Astrocyte (in vitro differentiated cells and primary cell): ENCODE data around the gene CALML5. TPM values are rescaled to one million over a fixed set of nuclear protein-coding genes. Genes with fewer than 3 reads are reported as not detected.

Experiments used
- DNase-seq: peaks from one replicate; pipeline ENCODE4 v3.0.0-alpha.2; 2010; ENCODE audit warnings: low read depth
- FAIRE-seq: peaks from 2 replicates; lab custom pipeline; 2011; peaks lifted over from hg19 to GRCh38; lab: Jason Lieb, UNC
- H2AFZ ChIP-seq: 2 replicates; pipeline ENCODE4 v1.6.0; 2012; ENCODE audit warnings: low read depth, low read length, inconsistent platforms
- H3K27ac ChIP-seq: 2 replicates; pipeline ENCODE4 v1.5.1; 2011; ENCODE audit warnings: low read depth, low read length, inconsistent platforms
- H3K27me3 ChIP-seq: 2 replicates; pipeline ENCODE4 v1.6.0; 2011; ENCODE audit warnings: low read length, inconsistent platforms; ENCODE audit not compliant: insufficient read depth
- H3K36me3 ChIP-seq: 2 replicates; pipeline ENCODE4 v1.5.1; 2011; ENCODE audit warnings: low read length, inconsistent platforms; ENCODE audit not compliant: insufficient read depth
- H3K4me1 ChIP-seq: 2 replicates; pipeline ENCODE4 v1.5.1; 2011; ENCODE audit warnings: low read length, inconsistent platforms; ENCODE audit not compliant: insufficient read depth
- H3K4me2 ChIP-seq: 2 replicates; pipeline ENCODE4 v1.6.0; 2012; ENCODE audit warnings: low read length, inconsistent platforms
- H3K4me3 ChIP-seq: 2 replicates; pipeline ENCODE4 v1.5.1; 2011; ENCODE audit warnings: low read depth, mild to moderate bottlenecking, low read length, inconsistent platforms; ENCODE audit not compliant: insufficient read depth
- H3K79me2 ChIP-seq: 2 replicates; pipeline ENCODE4 v1.6.0; 2012; ENCODE audit warnings: mild to moderate bottlenecking, low read length, inconsistent platforms; ENCODE audit not compliant: insufficient read depth
- H3K9ac ChIP-seq: 2 replicates; pipeline ENCODE4 v1.6.0; 2012; ENCODE audit warnings: mild to moderate bottlenecking, low read length, inconsistent platforms
- H3K9me3 ChIP-seq: 2 replicates; pipeline ENCODE4 v1.5.1; 2012; ENCODE audit warnings: low read depth, mild to moderate bottlenecking, low read length, inconsistent platforms; ENCODE audit not compliant: insufficient read depth
- H4K20me1 ChIP-seq: 2 replicates; pipeline ENCODE4 v1.6.0; 2012; ENCODE audit warnings: low read length, inconsistent platforms; ENCODE audit not compliant: insufficient read depth
- H3K27ac Mint-ChIP-seq: one replicate; pipeline ENCODE4 v1.8.0; 2021; ENCODE audit warnings: mild to moderate bottlenecking, mixed read lengths; ENCODE audit not compliant: unreplicated experiment
- H3K27me3 Mint-ChIP-seq: one replicate; pipeline ENCODE4 v1.8.0; 2021; ENCODE audit warnings: low read depth, mixed read lengths; ENCODE audit not compliant: unreplicated experiment
- H3K36me3 Mint-ChIP-seq: one replicate; pipeline ENCODE4 v1.8.0; 2021; ENCODE audit warnings: low read depth, mixed read lengths; ENCODE audit not compliant: unreplicated experiment
- H3K4me1 Mint-ChIP-seq: one replicate; pipeline ENCODE4 v1.8.0; 2021; ENCODE audit warnings: low read depth, mixed read lengths; ENCODE audit not compliant: unreplicated experiment
- H3K4me3 Mint-ChIP-seq: one replicate; pipeline ENCODE4 v1.8.0; 2021; ENCODE audit warnings: mild to moderate bottlenecking, moderate library complexity, mixed read lengths; ENCODE audit not compliant: unreplicated experiment
- H3K9me3 Mint-ChIP-seq: one replicate; pipeline ENCODE4 v1.8.0; 2021; ENCODE audit warnings: mild to moderate bottlenecking, mixed read lengths; ENCODE audit not compliant: unreplicated experiment
- EZH2 ChIP-seq: IDR thresholded peaks from 2 replicates; pipeline ENCODE4 v1.6.1; 2012; ENCODE audit warnings: mild to moderate bottlenecking, low read length, inconsistent platforms; ENCODE audit not compliant: insufficient read depth
- total RNA-seq: library from RNA; stranded (reverse); gene quantifications from 2 replicates; pipeline ENCODE4 v1.2.1, GENCODE V29; 2021
- TF ChIP-seq, protein P1 (sequence below): IDR thresholded peaks from 2 replicates; pipeline ENCODE4 v1.5.1; 2011; ENCODE audit warnings: low read depth, mild to moderate bottlenecking, inconsistent platforms, low read length, moderate library complexity; ENCODE audit not compliant: insufficient read depth

Gene CALML5
- total RNA-seq, 1 donor from 2014 or later, result not detected

DNA sequence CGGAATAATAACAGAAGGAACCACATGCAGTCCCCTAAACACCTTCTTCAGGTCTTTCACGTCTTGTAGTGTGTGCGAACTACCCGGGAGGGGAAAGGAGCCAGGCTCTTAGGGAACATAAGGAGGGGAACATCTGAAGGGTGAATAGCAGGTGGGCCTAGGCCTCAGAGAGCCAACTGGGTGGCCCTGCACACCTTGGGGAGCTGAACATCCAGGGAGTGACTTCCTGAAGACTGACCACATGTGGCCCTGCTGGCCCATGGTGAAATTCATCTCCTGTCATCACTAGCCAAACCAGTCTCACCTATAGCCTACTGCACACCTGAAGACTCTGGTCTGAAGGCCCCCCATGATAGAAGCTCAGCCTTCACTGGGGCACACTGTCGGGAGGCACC lies 31.0 kb upstream of the CALML5 start:
- H3K79me2 ChIP-seq, result no peaks in the 10 kb centered on the region
- no peak for TF ChIP-seq EZH2
- TF ChIP-seq, protein P1, sequence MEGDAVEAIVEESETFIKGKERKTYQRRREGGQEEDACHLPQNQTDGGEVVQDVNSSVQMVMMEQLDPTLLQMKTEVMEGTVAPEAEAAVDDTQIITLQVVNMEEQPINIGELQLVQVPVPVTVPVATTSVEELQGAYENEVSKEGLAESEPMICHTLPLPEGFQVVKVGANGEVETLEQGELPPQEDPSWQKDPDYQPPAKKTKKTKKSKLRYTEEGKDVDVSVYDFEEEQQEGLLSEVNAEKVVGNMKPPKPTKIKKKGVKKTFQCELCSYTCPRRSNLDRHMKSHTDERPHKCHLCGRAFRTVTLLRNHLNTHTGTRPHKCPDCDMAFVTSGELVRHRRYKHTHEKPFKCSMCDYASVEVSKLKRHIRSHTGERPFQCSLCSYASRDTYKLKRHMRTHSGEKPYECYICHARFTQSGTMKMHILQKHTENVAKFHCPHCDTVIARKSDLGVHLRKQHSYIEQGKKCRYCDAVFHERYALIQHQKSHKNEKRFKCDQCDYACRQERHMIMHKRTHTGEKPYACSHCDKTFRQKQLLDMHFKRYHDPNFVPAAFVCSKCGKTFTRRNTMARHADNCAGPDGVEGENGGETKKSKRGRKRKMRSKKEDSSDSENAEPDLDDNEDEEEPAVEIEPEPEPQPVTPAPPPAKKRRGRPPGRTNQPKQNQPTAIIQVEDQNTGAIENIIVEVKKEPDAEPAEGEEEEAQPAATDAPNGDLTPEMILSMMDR, result no peak
- no peak overlapping the region for H3K4me2 ChIP-seq
- FAIRE-seq (no peak), DNase-seq (no peak)
- H3K9ac ChIP-seq, result no peak overlapping the region
- Mint-ChIP-seq H3K27me3 (peaks cover 47% of the 10 kb centered on the region), H3K27ac (no peak overlapping the region), H3K36me3 (peaks cover 9% of the 10 kb centered on the region), H3K9me3 (peaks cover 3% of the 10 kb centered on the region), H3K4me1 (no peaks in the 10 kb centered on the region), H3K4me3 (no peak overlapping the region)
- H3K9me3 ChIP-seq, result no peaks in the 10 kb centered on the region
- no peak overlapping the region for H3K4me3 ChIP-seq
- no peaks in the 10 kb centered on the region for H3K36me3 ChIP-seq
- H3K27ac ChIP-seq, result no peak overlapping the region
- H3K27me3 ChIP-seq, result no peaks in the 10 kb centered on the region
- no peaks in the 10 kb centered on the region for H4K20me1 ChIP-seq
- no peaks in the 10 kb centered on the region for H3K4me1 ChIP-seq
- H2AFZ ChIP-seq, result no peak overlapping the region

DNA sequence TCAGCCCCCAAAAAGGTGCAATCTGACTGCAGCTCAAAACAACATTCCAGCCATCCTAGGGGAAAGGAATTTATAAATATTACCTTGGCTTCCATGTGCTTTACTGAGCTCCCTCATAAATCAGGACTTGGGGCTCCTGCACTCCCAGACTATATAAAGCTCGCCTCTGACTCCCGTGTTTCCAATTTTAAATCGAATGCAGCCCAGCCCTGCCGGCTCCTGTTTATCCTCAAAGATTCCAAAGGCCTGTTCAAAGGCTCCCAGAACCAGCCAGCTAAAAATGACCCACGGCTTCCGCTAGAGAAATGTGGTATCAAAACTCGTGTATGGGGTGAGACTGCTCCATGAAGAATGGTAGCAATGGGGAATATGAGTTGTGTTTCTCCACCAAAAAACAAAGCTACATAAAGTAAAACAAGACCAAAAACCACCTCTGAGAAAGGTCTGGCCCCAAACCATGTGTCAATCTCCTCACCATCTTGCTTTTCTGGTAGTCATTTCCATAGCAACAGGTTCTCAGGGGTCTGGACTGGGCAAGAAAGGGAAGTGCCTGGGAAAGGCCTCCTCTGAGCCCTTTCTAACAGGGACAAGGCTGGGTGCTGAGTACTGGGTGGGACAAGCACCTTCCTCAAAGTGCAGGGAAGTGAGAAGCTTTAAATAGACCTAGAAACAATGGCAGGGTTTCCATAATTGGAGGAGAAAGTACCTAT lies 30.5 kb upstream of the CALML5 start:
- peaks cover 9% of the 10 kb centered on the region for H3K36me3 Mint-ChIP-seq
- H3K27me3 ChIP-seq, result no peaks in the 10 kb centered on the region
- DNase-seq, result no peak

More for the DNA sequence above, 30.5 kb upstream of the CALML5 start:
- TF ChIP-seq, protein P1, result no peak
- TF ChIP-seq EZH2, result no peak
- peaks cover 3% of the 10 kb centered on the region for H3K9me3 Mint-ChIP-seq
- FAIRE-seq, result no peak
- Histone ChIP-seq H3K9ac (no peak overlapping the region), H3K4me1 (no peaks in the 10 kb centered on the region), H3K36me3 (no peaks in the 10 kb centered on the region), H4K20me1 (no peaks in the 10 kb centered on the region), H3K4me2 (no peak overlapping the region), H3K79me2 (no peaks in the 10 kb centered on the region), H2AFZ (no peak overlapping the region), H3K9me3 (no peaks in the 10 kb centered on the region), H3K27ac (no peak overlapping the region), H3K4me3 (no peak overlapping the region)
- H3K4me1 Mint-ChIP-seq, result no peaks in the 10 kb centered on the region
- no peak overlapping the region for H3K4me3 Mint-ChIP-seq
- no peak overlapping the region for H3K27ac Mint-ChIP-seq
- H3K27me3 Mint-ChIP-seq, result peaks cover 47% of the 10 kb centered on the region
